Cardiac muscle cell (in vitro differentiated cells and primary cell): ENCODE measurements around the gene TFDP1. TPM values are rescaled to one million over a fixed set of nuclear protein-coding genes. Genes with fewer than 3 reads are reported as not detected.

Experiments used
- DNase-seq, 2 donors: peaks; one replicate each; pipeline versions ENCODE4 v3.0.0 to v3.0.0-alpha.2; 2010 to 2017; ENCODE audit warnings: low read depth in 1 of 2, low spot score in 1 of 2
- H3K27ac ChIP-seq: fragments of 200-600 bp; sonication (generic); 2 replicates; pipeline ENCODE4 v1.5.1; 2016
- H3K27me3 ChIP-seq: fragments of 200-600 bp; sonication (generic); 2 replicates; pipeline ENCODE4 v1.6.0; 2016; ENCODE audit warnings: control low read depth
- H3K36me3 ChIP-seq: fragments of 200-600 bp; sonication (generic); 2 replicates; pipeline ENCODE4 v1.5.1; 2016; ENCODE audit warnings: control low read depth
- H3K4me1 ChIP-seq: fragments of 200-600 bp; sonication (generic); 2 replicates; pipeline ENCODE4 v1.8.1; 2017; ENCODE audit warnings: low read depth, mild to moderate bottlenecking, mixed run types
- H3K4me3 ChIP-seq: fragments of 200-600 bp; sonication (generic); 2 replicates; pipeline ENCODE4 v1.5.1; 2016; ENCODE audit warnings: mild to moderate bottlenecking
- H3K9me3 ChIP-seq: fragments of 200-600 bp; sonication (generic); 2 replicates; pipeline ENCODE4 v1.5.1; 2017; ENCODE audit warnings: low read depth, mild to moderate bottlenecking, control low read depth
- polyA plus RNA-seq: library from polyadenylated mRNA; unstranded; fragments of >200 nt; fragmentation: Nextera tagmentation; extraction: Ambion mirVana; gene quantifications from 2 replicates; pipeline ENCODE4 v1.2.1, GENCODE V29; 2016
- total RNA-seq: library from RNA; depleted of rRNA; stranded (reverse); fragments of >200 nt; gene quantifications from 2 replicates; pipeline ENCODE4 v1.2.3, GENCODE V29; 2016
- TF ChIP-seq, protein P1 (sequence below): IDR thresholded peaks from 2 replicates; pipeline ENCODE4 v1.5.1; 2012; ENCODE audit warnings: low read depth, mild to moderate bottlenecking, low read length

The TFDP1 gene
- total and polyA plus RNA-seq, 2 experiments from 2014 or later, result 36.9 to 81.7 TPM

DNA sequence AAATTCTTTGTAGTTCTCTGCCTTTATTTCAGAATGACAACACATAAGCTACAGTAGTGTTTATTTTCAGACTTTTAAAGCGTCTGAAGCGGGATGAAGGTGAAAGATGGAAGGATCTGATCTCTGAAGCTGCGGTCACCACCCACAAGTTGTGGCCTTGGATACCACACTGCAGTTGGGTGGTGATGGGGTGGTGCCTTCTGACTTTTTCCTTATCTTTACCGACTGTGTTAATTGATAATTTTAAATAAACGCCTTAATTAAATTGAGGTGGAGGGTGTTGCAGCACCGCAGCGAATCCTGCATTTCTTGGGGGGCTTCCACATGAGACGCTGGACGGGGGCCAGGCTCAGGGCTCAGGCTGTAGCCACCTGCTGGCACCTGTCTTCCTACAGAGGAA, 1.3 kb downstream of the TFDP1 start:
- Histone ChIP-seq H3K36me3 (no peaks in the 10 kb centered on the region), H3K4me3 (no peak overlapping the region), H3K27me3 (no peaks in the 10 kb centered on the region), H3K9me3 (no peaks in the 10 kb centered on the region), H3K4me1 (peaks cover 2% of the 10 kb centered on the region), H3K27ac (no peak overlapping the region)
- TF ChIP-seq, protein P1, sequence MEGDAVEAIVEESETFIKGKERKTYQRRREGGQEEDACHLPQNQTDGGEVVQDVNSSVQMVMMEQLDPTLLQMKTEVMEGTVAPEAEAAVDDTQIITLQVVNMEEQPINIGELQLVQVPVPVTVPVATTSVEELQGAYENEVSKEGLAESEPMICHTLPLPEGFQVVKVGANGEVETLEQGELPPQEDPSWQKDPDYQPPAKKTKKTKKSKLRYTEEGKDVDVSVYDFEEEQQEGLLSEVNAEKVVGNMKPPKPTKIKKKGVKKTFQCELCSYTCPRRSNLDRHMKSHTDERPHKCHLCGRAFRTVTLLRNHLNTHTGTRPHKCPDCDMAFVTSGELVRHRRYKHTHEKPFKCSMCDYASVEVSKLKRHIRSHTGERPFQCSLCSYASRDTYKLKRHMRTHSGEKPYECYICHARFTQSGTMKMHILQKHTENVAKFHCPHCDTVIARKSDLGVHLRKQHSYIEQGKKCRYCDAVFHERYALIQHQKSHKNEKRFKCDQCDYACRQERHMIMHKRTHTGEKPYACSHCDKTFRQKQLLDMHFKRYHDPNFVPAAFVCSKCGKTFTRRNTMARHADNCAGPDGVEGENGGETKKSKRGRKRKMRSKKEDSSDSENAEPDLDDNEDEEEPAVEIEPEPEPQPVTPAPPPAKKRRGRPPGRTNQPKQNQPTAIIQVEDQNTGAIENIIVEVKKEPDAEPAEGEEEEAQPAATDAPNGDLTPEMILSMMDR, result no peak
- DNase-seq, result no peak

DNA sequence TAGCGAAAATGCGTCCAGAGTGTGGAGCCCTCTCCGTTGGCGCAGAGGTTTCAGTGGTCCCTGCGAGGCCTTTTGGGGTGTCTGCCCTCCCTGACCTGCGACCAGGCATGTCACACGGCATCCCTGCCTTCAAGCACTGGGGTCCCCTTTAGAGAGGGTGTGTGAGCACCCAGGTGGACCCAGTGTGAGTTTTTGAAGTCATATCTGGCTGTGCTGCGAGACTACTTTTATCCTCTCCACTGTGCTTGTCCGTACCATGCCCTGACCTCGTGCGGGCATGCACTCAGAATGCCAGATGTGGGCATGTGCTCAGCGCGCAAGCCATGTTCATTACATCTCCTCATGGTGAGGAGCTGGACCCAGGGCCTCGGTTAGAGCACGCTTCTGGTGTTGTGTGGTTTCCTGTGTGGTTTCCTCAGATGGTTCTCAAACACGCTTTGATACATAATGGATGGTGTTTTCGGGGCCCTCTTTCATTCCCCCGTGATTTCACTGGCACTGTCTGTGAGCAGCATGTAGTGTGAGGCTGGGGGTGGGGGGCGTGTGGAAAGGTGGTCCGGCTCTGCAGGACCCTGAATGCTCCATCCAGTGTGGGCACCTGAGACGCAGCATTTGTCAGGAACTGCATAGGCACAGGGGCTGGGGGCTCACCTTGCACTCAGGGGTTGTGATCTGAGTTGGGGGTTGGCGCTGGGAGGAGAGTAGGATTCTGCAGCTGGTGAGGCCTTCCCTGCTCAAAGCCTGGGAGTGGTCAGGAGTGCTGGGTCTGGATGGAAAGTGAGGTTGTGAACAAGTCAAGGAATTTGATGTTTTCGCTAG, 2.3 kb downstream of the TFDP1 start:
- no peak overlapping the region for H3K27ac ChIP-seq
- TF ChIP-seq, protein P1, result no peak
- peaks cover 2% of the 10 kb centered on the region for H3K4me1 ChIP-seq
- H3K9me3 ChIP-seq, result no peaks in the 10 kb centered on the region
- H3K27me3 ChIP-seq, result no peaks in the 10 kb centered on the region
- H3K4me3 ChIP-seq, result no peak overlapping the region
- DNase-seq, result no peak
- H3K36me3 ChIP-seq, result no peaks in the 10 kb centered on the region

DNA sequence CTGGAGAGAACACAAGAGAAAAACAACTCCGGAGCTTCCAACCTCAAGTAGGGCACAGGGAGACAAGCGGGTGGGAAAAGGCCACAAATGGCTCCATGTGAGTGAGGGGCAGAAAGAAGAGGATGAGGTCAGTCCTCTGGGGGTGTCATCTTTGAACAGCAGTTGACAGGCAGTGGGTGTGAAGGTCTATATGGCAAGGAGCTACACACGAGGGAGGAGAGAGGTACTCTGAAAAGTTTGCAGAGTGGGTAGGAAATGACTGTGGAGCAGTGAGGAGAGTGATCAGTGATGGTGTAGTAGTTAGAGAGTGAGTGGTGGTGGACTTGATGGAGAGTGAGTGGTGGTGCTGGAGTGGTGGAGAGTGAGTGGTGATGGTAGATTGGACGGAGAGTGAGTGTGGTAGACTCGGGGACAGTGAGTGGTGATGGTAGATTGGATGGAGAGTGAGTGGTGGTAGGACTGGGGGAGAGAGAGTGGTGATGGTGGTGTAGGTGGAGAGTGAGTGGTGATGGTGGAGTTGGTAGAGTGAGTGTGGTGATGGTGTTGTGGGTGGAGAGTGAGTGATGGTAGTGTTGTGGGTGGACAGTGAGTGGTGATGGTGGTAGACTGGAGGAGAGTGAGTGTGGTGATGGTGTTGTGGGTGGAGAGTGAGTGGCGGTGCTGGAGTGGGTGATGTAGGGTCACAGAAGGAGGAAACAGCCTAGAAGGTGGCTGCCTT, 4.0 kb downstream of the TFDP1 start:
- Histone ChIP-seq H3K4me3 (no peak overlapping the region), H3K4me1 (peaks cover 2% of the 10 kb centered on the region), H3K27me3 (no peaks in the 10 kb centered on the region), H3K9me3 (no peaks in the 10 kb centered on the region), H3K27ac (no peak overlapping the region), H3K36me3 (no peaks in the 10 kb centered on the region)
- TF ChIP-seq, protein P1, result no peak
- DNase-seq, result no peak

DNA sequence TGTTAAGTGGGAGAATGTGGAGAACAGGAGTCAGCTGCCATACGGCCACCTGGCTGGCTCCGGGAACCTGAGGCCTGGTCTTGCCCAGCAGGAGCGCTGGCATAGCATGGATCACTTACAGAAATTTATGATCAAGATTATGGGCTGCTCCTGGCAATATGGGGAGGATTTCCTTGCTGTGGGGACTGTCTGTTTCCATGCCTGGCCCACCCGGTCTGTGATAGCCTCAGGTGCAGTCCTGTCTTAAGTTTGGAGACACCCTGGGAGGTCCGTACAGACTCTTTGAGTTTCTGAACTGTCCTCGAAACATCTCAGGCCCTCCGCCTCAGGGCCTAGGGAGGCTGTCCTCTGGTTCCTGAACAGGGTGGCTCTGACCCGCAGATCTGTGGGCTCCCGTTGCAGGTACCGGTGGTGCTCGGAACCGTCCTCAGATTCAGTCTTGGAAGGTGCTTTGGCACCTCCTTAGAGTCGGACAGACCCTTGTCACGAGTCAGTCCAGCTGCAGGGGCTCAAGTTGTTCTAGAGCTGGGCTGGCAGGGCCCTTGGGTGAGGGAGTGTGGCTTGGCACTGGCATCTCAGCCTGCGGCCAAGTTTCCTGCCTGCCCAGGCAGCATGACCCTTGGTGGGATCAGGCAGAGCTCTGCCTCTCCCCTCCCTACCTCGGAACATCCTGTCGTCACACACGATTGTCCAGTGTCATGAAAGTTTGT, 4.9 kb downstream of the TFDP1 start:
- H3K4me1 ChIP-seq, result peaks cover 2% of the 10 kb centered on the region
- no peak overlapping the region for H3K27ac ChIP-seq
- TF ChIP-seq, protein P1, result no peak
- H3K27me3 ChIP-seq, result no peaks in the 10 kb centered on the region
- no peaks in the 10 kb centered on the region for H3K9me3 ChIP-seq
- H3K36me3 ChIP-seq, result no peaks in the 10 kb centered on the region
- DNase-seq, result no peak
- no peak overlapping the region for H3K4me3 ChIP-seq

DNA sequence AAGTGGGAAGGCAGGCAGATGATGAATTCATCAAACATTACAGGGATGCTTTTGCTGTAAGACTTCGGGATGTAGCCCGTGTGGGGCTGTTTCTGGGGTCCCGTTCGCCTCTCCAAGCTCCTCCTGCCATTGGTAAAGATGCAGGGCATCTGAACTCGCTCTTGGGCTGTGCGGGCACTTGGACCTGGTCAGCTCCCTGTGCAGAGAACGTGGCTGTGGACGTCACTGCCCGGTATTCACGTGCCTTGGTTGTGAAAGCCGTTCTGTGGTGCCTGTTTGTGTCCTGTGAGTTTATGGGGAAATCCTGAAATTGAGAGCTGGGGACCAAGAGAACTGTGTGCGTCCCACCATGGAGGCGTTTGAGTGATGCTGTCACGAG, 5.4 kb downstream of the TFDP1 start:
- H3K9me3 ChIP-seq, result no peaks in the 10 kb centered on the region
- no peak overlapping the region for H3K27ac ChIP-seq
- H3K36me3 ChIP-seq, result no peaks in the 10 kb centered on the region
- H3K27me3 ChIP-seq, result no peaks in the 10 kb centered on the region
- TF ChIP-seq, protein P1, result no peak
- no peak overlapping the region for H3K4me3 ChIP-seq
- no peak for DNase-seq
- peaks cover 2% of the 10 kb centered on the region for H3K4me1 ChIP-seq
